Measurements from ENCODE around the gene SLC9A7.

Gene SLC9A7

DNA sequence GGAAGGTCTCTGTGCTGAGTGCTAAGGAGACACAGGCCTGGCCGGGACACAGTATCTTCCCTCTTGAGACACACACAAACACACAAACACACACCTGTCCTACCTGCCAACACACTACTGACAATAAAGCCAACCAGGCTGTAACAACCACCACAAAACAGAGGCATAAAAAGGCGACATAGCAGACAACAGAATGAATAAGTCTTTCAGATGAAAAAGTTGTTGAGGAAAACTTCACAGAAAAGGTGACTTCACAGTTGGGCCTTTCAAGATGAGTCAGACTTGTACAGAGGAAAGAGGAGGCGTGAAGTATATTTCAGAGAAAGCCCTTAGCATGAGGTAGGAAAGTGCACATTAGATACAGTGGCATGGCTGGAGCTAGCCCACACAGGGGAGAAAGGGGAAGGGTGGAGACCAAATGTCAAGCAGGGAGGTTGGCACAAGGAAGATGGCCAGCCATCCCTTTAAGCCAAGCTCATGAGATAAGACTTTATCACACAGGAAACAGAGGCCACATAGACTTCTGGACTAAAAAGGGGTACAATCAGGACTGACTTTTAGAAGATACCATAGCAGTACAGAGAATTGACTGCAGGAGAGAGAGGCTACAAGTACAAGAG is 54.0 kb downstream of the SLC9A7 start:
- no peaks in the 10 kb centered on the region for H3K9me3 ChIP-seq (ENCODE audit: control insufficient read depth, insufficient read depth, low read depth, low read length)
- ChIA-PET POLR2A (no interaction called here), CTCF (interaction anchor here (0.6 to 2.7 kb wide), 2 partner anchors 19 to 92 kb away, joined by 5 to 14 read pairs; no protein-coding TSS in a partner anchor)
- H3K4me3 ChIP-seq (ENCODE audit: low read depth, low read length): no peak overlapping the region
- no peaks in the 10 kb centered on the region for H3K36me3 ChIP-seq (ENCODE audit: control insufficient read depth in 2 of 2, insufficient read depth in 1 of 2, low read length in 2 of 2)
- H3K27ac ChIP-seq (ENCODE audit: extremely low read depth, low read depth, low read length): no peak overlapping the region
- H3K4me1 ChIP-seq (ENCODE audit: control insufficient read depth, insufficient read depth, low read length): no peaks in the 10 kb centered on the region
- TF ChIP-seq GLIS2 (tag by site-specific recombination; IDR thresholded peaks at IDR 0.05) (no peak), KLF7 (tag by site-specific recombination; IDR thresholded peaks at IDR 0.05; ENCODE audit: borderline replicate concordance) (no peak), ZNF560 (tag by site-specific recombination; IDR thresholded peaks at IDR 0.05; ENCODE audit: borderline replicate concordance) (no peak), ZNF837 (tag by site-specific recombination; IDR thresholded peaks at IDR 0.05) (no peak), ZNF792 (tag by site-specific recombination; IDR thresholded peaks at IDR 0.05) (no peak), PRDM1 (tag by site-specific recombination; IDR thresholded peaks at IDR 0.05) (peak; percentile 70), ZFHX2 (tag by site-specific recombination; conservative IDR thresholded peaks at IDR 0.05) (peak; percentile 19; the same call in 1 of the 2 replicates), ELK4 (IDR thresholded peaks at IDR 0.05; ENCODE audit: borderline replicate concordance, low read depth, low read length) (no peak)

- no peak overlapping the region for H3K4me3 ChIP-seq (ENCODE audit: low read depth, low read length)
- no peak for TF ChIP-seq ZNF114 (tag by site-specific recombination; IDR thresholded peaks at IDR 0.05)
- TF ChIP-seq ZNF76 (tag by site-specific recombination; IDR thresholded peaks at IDR 0.05; ENCODE audit: borderline replicate concordance, low read depth): no peak
- TF ChIP-seq, protein P1, sequence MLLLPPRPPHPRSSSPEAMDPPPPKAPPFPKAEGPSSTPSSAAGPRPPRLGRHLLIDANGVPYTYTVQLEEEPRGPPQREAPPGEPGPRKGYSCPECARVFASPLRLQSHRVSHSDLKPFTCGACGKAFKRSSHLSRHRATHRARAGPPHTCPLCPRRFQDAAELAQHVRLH (tag by site-specific recombination; IDR thresholded peaks at IDR 0.05): no peak
- TF ChIP-seq, protein P2, sequence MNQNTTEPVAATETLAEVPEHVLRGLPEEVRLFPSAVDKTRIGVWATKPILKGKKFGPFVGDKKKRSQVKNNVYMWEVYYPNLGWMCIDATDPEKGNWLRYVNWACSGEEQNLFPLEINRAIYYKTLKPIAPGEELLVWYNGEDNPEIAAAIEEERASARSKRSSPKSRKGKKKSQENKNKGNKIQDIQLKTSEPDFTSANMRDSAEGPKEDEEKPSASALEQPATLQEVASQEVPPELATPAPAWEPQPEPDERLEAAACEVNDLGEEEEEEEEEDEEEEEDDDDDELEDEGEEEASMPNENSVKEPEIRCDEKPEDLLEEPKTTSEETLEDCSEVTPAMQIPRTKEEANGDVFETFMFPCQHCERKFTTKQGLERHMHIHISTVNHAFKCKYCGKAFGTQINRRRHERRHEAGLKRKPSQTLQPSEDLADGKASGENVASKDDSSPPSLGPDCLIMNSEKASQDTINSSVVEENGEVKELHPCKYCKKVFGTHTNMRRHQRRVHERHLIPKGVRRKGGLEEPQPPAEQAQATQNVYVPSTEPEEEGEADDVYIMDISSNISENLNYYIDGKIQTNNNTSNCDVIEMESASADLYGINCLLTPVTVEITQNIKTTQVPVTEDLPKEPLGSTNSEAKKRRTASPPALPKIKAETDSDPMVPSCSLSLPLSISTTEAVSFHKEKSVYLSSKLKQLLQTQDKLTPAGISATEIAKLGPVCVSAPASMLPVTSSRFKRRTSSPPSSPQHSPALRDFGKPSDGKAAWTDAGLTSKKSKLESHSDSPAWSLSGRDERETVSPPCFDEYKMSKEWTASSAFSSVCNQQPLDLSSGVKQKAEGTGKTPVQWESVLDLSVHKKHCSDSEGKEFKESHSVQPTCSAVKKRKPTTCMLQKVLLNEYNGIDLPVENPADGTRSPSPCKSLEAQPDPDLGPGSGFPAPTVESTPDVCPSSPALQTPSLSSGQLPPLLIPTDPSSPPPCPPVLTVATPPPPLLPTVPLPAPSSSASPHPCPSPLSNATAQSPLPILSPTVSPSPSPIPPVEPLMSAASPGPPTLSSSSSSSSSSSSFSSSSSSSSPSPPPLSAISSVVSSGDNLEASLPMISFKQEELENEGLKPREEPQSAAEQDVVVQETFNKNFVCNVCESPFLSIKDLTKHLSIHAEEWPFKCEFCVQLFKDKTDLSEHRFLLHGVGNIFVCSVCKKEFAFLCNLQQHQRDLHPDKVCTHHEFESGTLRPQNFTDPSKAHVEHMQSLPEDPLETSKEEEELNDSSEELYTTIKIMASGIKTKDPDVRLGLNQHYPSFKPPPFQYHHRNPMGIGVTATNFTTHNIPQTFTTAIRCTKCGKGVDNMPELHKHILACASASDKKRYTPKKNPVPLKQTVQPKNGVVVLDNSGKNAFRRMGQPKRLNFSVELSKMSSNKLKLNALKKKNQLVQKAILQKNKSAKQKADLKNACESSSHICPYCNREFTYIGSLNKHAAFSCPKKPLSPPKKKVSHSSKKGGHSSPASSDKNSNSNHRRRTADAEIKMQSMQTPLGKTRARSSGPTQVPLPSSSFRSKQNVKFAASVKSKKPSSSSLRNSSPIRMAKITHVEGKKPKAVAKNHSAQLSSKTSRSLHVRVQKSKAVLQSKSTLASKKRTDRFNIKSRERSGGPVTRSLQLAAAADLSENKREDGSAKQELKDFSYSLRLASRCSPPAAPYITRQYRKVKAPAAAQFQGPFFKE (tag by site-specific recombination; IDR thresholded peaks at IDR 0.05; ENCODE audit: borderline replicate concordance): no peak
- TF ChIP-seq, protein P3, sequence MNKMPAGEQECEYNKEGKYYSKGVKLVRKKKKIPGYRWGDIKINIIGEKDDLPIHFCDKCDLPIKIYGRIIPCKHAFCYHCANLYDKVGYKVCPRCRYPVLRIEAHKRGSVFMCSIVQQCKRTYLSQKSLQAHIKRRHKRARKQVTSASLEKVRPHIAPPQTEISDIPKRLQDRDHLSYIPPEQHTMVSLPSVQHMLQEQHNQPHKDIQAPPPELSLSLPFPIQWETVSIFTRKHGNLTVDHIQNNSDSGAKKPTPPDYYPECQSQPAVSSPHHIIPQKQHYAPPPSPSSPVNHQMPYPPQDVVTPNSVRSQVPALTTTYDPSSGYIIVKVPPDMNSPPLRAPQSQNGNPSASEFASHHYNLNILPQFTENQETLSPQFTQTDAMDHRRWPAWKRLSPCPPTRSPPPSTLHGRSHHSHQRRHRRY (tag by site-specific recombination; IDR thresholded peaks at IDR 0.05): no peak
- no peak for TF ChIP-seq ZNF423 (tag by site-specific recombination; IDR thresholded peaks at IDR 0.05)
- no peak for TF ChIP-seq ZNF555 (tag by site-specific recombination; conservative IDR thresholded peaks at IDR 0.05)
- TF ChIP-seq KLF1 (tag by site-specific recombination; IDR thresholded peaks at IDR 0.05): no peak
- TF ChIP-seq ZFHX2 (tag by site-specific recombination; conservative IDR thresholded peaks at IDR 0.05): no peak
- no peak for TF ChIP-seq ZNF747 (tag by site-specific recombination; IDR thresholded peaks at IDR 0.05)
- no peak for TF ChIP-seq ZNF558 (tag by site-specific recombination; IDR thresholded peaks at IDR 0.05)
- TF ChIP-seq ZNF394 (tag by site-specific recombination; IDR thresholded peaks at IDR 0.05; ENCODE audit: borderline replicate concordance): no peak
- no peak for TF ChIP-seq ZNF660 (tag by site-specific recombination; IDR thresholded peaks at IDR 0.05)
- no peak for TF ChIP-seq ZNF624 (tag by site-specific recombination; IDR thresholded peaks at IDR 0.05)
- TF ChIP-seq ZNF132 (tag by site-specific recombination; IDR thresholded peaks at IDR 0.05; ENCODE audit: borderline replicate concordance): no peak
- no peaks in the 10 kb centered on the region for H3K36me3 ChIP-seq (ENCODE audit: control insufficient read depth in 2 of 2, insufficient read depth in 1 of 2, low read length in 2 of 2)
- ChIA-PET POLR2A (no interaction called here), CTCF (no interaction called here)
- H3K4me1 ChIP-seq (ENCODE audit: control insufficient read depth, insufficient read depth, low read length): no peaks in the 10 kb centered on the region
- no peaks in the 10 kb centered on the region for H3K9me3 ChIP-seq (ENCODE audit: control insufficient read depth, insufficient read depth, low read depth, low read length)
- H3K27ac ChIP-seq (ENCODE audit: extremely low read depth, low read depth, low read length): no peak overlapping the region
Measured at GRCh38 chrX:46703980-46704379, 54.9 kb downstream of the SLC9A7 start.
